Liver (tissue), 3 donors: ENCODE measurements around the gene FUCA2.

Source experiments
- GABPA ChIP-seq, 2 donors: IDR thresholded peaks in 1 of 2; conservative IDR thresholded peaks in 1 of 2; 2 replicates each; pipeline ENCODE4 v1.6.1; 2016; ENCODE audit warnings: antibody characterized with exemption in 2 of 2, mild to moderate bottlenecking in 1 of 2, moderate library complexity in 1 of 2
- RAD21 ChIP-seq, 2 donors: IDR thresholded peaks; 2 replicates each; pipeline ENCODE4 v1.6.1; 2016; ENCODE audit warnings: antibody characterized with exemption in 2 of 2, mild to moderate bottlenecking in 2 of 2
- TF ChIP-seq, protein P1 (sequence below): fragments of 150-350 bp; IDR thresholded peaks from 2 replicates; pipeline ENCODE4 v1.5.1; 2017; ENCODE audit warnings: improper control_type of control experiment, low read depth, low read length; ENCODE audit not compliant: missing input control
- donor health status: healthy.
- donor health status: healthy.

DNA sequence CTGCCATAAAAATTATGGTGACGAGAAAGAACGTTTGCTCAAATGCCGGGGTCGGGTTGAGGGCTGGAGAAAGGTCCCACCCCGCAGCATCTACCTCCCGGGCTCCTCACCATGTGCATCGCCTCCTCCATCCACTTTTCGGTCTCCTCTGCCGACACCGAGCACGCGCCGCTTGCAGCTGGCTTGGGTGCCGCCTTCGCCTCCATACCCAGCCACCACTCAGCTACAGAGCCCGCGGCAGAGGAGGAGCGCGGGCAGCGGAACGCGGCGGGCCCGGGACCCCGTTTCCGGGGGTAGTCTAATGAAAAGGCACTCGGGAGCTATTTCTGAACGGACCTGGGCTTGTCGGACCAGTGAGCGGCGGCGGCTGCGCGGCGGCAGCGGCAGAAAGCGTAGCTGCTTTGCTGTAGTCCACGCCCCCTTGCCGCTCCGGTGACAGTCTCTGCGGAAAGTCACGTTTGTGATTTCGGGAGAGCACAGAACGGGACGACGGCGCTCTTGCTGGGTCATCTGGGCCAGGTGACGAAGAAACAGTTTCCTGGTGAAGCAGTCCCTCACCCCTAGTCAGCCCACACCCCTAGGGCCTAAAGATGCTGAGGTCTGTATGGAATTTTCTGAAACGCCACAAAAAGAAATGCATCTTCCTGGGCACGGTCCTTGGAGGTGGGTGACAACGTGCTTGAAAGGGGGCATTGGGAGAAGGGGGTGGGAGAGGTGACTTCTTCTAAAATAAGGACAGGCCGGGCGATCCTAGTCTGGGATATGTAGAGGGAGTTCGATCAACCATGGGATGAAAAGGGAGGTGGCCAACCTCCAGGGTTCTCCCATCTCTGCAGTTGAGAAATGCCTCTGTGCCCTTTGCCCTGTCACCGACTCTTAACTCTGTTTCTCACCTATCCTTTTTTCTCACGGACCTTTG, 60.8 kb downstream of the FUCA2 start, which contains the start of the genes ADAT2 and PEX3:
- TF ChIP-seq RAD21 (IDR thresholded peaks at IDR 0.05) (peak; percentile 53 to 64), GABPA (IDR thresholded peaks at IDR 0.05 in 1 of 2, conservative IDR thresholded peaks at IDR 0.05 in 1 of 2) (peak; percentile 79 to 90)
- TF ChIP-seq, protein P1, sequence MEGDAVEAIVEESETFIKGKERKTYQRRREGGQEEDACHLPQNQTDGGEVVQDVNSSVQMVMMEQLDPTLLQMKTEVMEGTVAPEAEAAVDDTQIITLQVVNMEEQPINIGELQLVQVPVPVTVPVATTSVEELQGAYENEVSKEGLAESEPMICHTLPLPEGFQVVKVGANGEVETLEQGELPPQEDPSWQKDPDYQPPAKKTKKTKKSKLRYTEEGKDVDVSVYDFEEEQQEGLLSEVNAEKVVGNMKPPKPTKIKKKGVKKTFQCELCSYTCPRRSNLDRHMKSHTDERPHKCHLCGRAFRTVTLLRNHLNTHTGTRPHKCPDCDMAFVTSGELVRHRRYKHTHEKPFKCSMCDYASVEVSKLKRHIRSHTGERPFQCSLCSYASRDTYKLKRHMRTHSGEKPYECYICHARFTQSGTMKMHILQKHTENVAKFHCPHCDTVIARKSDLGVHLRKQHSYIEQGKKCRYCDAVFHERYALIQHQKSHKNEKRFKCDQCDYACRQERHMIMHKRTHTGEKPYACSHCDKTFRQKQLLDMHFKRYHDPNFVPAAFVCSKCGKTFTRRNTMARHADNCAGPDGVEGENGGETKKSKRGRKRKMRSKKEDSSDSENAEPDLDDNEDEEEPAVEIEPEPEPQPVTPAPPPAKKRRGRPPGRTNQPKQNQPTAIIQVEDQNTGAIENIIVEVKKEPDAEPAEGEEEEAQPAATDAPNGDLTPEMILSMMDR = no peak
